GM12878 (cell line): ENCODE results near the gene PFDN4. TPM values are rescaled to one million over a fixed set of nuclear protein-coding genes. Genes with fewer than 3 reads are reported as not detected.

Experiments used
- ATAC-seq: fragments of 200-7000 bp; cut with Tn5 transposase; 3 replicates; pipeline ENCODE4 v1.9.1; 2020; ENCODE audit warnings: mild to moderate bottlenecking, moderate library complexity
- BruUV-seq: library from RNA; stranded (reverse); fragments of 400-500 nt; replicated peaks from 2 replicates; lab custom pipeline; 2021; lab: Mats Ljungman, UMichigan
- CTCF ChIA-PET: fragments of 300-600 bp; sonication (Branson Sonifier 250); formaldehyde crosslinking; extraction: SDS; loops from one replicate; lab custom pipeline; 2021; ENCODE audit warnings: inconsistent platforms; lab: Yijun Ruan, JAX
- POLR2A ChIA-PET: fragments of 350-600 bp; formaldehyde crosslinking; extraction: SDS; loops from one replicate; lab custom pipeline; 2021; ENCODE audit warnings: inconsistent platforms; lab: Charles Lee
- RAD21 ChIA-PET: fragments of 300-600 bp; sonication (Branson Sonifier 250); formaldehyde crosslinking; loops from one replicate; lab custom pipeline; 2023; ENCODE audit warnings: antibody characterized with exemption; ENCODE audit not compliant: unreplicated experiment; lab: Charles Lee
- SMC1A ChIA-PET: fragments of 300-600 bp; sonication (Branson Sonifier 250); formaldehyde crosslinking; loops from one replicate; lab custom pipeline; 2023; ENCODE audit not compliant: unreplicated experiment, uncharacterized antibody; lab: Charles Lee
- DNase-seq: peaks from one replicate; pipeline ENCODE4 v3.0.0-alpha.2; 2011; ENCODE audit warnings: low read depth, low spot score
- FAIRE-seq: peaks from 3 replicates; lab custom pipeline; 2011; peaks lifted over from hg19 to GRCh38; lab: Jason Lieb, UNC
- H2AFZ ChIP-seq: 2 replicates; pipeline ENCODE4 v1.6.0; 2011; ENCODE audit warnings: low read depth, low read length, control low read depth; ENCODE audit not compliant: control insufficient read depth
- H3K27ac ChIP-seq: 2 replicates; pipeline ENCODE4 v1.5.1; 2011; ENCODE audit warnings: control low read depth; ENCODE audit not compliant: control insufficient read depth, insufficient read depth
- H3K27me3 ChIP-seq, 2 experiments: replicated peaks in 1 of 2; 2 replicates each; pipeline versions ENCODE4 v1.6.0 to v1.6.1; 2011; ENCODE audit warnings: low read length in 1 of 2; ENCODE audit not compliant: control insufficient read depth in 2 of 2, insufficient read depth in 2 of 2
- H3K36me3 ChIP-seq, 2 experiments: 2 replicates each; pipeline ENCODE4 v1.5.1; 2011; ENCODE audit warnings: low read length in 1 of 2; ENCODE audit not compliant: control insufficient read depth in 2 of 2, insufficient read depth in 2 of 2
- H3K4me1 ChIP-seq: 2 replicates; pipeline ENCODE4 v1.6.1; 2011; ENCODE audit warnings: mild to moderate bottlenecking, low read length, moderate library complexity, mixed read lengths; ENCODE audit not compliant: control insufficient read depth, insufficient read depth
- H3K4me2 ChIP-seq: 2 replicates; pipeline ENCODE4 v1.6.0; 2011; ENCODE audit warnings: control low read depth; ENCODE audit not compliant: control insufficient read depth, insufficient read depth
- H3K4me3 ChIP-seq: fragments of 200-600 bp; sonication (generic); 2 replicates; pipeline ENCODE4 v1.5.1; 2016
- H3K79me2 ChIP-seq: 2 replicates; pipeline ENCODE4 v1.6.0; 2011; ENCODE audit warnings: low read length; ENCODE audit not compliant: control insufficient read depth, insufficient read depth
- H3K9ac ChIP-seq: 2 replicates; pipeline ENCODE4 v1.8.0; 2011; ENCODE audit warnings: low read length, control low read depth, mixed read lengths; ENCODE audit not compliant: control insufficient read depth, insufficient read depth
- H3K9me3 ChIP-seq: replicated peaks from 3 replicates; pipeline ENCODE4 v1.5.1; 2011; ENCODE audit warnings: mild to moderate bottlenecking, low read length; ENCODE audit not compliant: control insufficient read depth, insufficient read depth
- H4K20me1 ChIP-seq: 2 replicates; pipeline ENCODE4 v1.6.0; 2011; ENCODE audit not compliant: control insufficient read depth, insufficient read depth
- BHLHE40 ChIP-seq, 2 experiments: fragments of 450-650 bp in 1 of 2; IDR thresholded peaks; 2 replicates each; pipeline ENCODE4 v1.6.1; 2011 to 2017; ENCODE audit warnings: low read depth in 2 of 2, borderline replicate concordance in 1 of 2, improper control_type of control experiment in 1 of 2, low read length in 1 of 2, mild to moderate bottlenecking in 1 of 2
- IKZF1 ChIP-seq: fragments of 450-650 bp; conservative IDR thresholded peaks from 2 replicates; pipeline ENCODE4 v1.6.1; 2017; ENCODE audit warnings: antibody characterized with exemption, mild to moderate bottlenecking
- IKZF2 ChIP-seq, 2 experiments: fragments of 450-650 bp; IDR thresholded peaks; 2 replicates each; pipeline ENCODE4 v1.6.1; 2017; ENCODE audit warnings: mild to moderate bottlenecking in 2 of 2, moderate library complexity in 2 of 2
- MEF2B ChIP-seq: fragments of 450-650 bp; IDR thresholded peaks from 2 replicates; pipeline ENCODE4 v1.6.1; 2018; ENCODE audit warnings: mild to moderate bottlenecking, moderate library complexity; ENCODE audit not compliant: partially characterized antibody, poor library complexity, severe bottlenecking
- MTA2 ChIP-seq: fragments of 450-650 bp; IDR thresholded peaks from 2 replicates; pipeline ENCODE4 v1.6.1; 2016; ENCODE audit warnings: low read depth, mild to moderate bottlenecking, moderate library complexity
- MYC ChIP-seq: IDR thresholded peaks from 2 replicates; pipeline ENCODE4 v1.6.1; 2011; ENCODE audit warnings: mild to moderate bottlenecking, low read length, moderate library complexity, inconsistent platforms; ENCODE audit not compliant: insufficient read depth, insufficient replicate concordance, insufficient read length, severe bottlenecking
- NBN ChIP-seq: fragments of 450-650 bp; IDR thresholded peaks from 2 replicates; pipeline ENCODE4 v1.6.1; 2016
- SPI1 ChIP-seq: IDR thresholded peaks from 2 replicates; pipeline ENCODE4 v1.6.1; 2011; ENCODE audit warnings: low read depth, mild to moderate bottlenecking, low read length, moderate library complexity, borderline replicate concordance; ENCODE audit not compliant: insufficient read depth
- ZSCAN29 ChIP-seq: fragments of 450-650 bp; IDR thresholded peaks from 2 replicates; pipeline ENCODE4 v1.6.1; 2017; ENCODE audit warnings: mild to moderate bottlenecking, moderate library complexity
- in situ Hi-C: fragments of 300-500 bp; cut with MboI; formaldehyde crosslinking; loops from 9 replicates; pipeline ENCODE4 v1.14.3; 2018; ENCODE audit warnings: mixed read lengths
- intact Hi-C: fragments of 100-400 bp; cut with micrococcal nuclease; formaldehyde crosslinking; loops from one replicate; pipeline ENCODE4 v1.14.2; 2022; ENCODE audit not compliant: unreplicated experiment
- polyA plus RNA-seq, 11 experiments: library from polyadenylated mRNA; depleted of rRNA in 4 of 11; unstranded in 6 of 11; stranded (reverse) in 5 of 11; fragments of >200 nt; fragmentation: Nextera tagmentation in 4 of 11; fragmentation: Illumina TruSeq in 1 of 11; extraction: Ambion mirVana in 4 of 11; extraction: Trizol in 1 of 11; gene quantifications; 1 replicate in 1 of 11; 2 replicates in 10 of 11; pipeline versions ENCODE4 v1.2.1 to v1.2.3, GENCODE V29; 2011 to 2016; ENCODE audit warnings: inconsistent platforms in 2 of 11, missing spikeins in 2 of 11, low read depth in 1 of 11
- total RNA-seq, 4 experiments: library from RNA; depleted of rRNA in 3 of 4; stranded (reverse); fragments of >200 nt in 3 of 4; fragmentation: Illumina TruSeq in 1 of 4; extraction: Trizol in 1 of 4; gene quantifications; 2 replicates each; pipeline versions ENCODE4 v1.2.1 to v1.2.3, GENCODE V29; 2013 to 2021
- TF ChIP-seq, protein P1 (sequence below): IDR thresholded peaks from 2 replicates; pipeline ENCODE4 v1.6.1; 2011; ENCODE audit warnings: mild to moderate bottlenecking, low read depth, low read length, moderate library complexity; ENCODE audit not compliant: insufficient replicate concordance

The PFDN4 gene
- total and polyA plus RNA-seq, 10 of the 15 experiments (the other 5 are each of a cell fraction or from before 2014, with no cell fraction given), result 36.9 to 136 (median 82.8) TPM

DNA sequence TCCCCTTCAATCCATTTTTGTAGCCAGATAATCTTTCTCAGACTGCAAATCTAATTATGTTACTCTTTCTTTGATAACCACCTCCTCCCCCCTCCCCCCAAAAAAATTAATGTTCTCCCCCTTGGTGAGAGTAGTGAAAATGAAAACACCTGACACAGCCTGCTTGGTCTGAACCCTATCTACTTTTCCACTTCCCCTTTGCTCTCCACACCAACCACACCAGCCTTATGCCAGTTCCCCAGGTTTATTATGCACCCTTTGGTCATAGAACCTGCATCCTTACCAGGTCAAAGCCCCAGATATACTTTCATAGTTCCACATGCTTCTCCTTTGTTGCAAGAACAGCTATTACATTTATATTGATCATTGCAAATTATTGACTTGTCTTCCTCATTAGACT lies 19.4 kb downstream of the PFDN4 start:
- Histone ChIP-seq H3K4me2 (no peak overlapping the region), H4K20me1 (no peaks in the 10 kb centered on the region), H3K27ac (no peak overlapping the region), H3K36me3 (no peaks in the 10 kb centered on the region), H3K4me3 (no peak overlapping the region), H3K27me3 (no peaks in the 10 kb centered on the region), H3K79me2 (no peaks in the 10 kb centered on the region), H3K9me3 (peaks cover 2% of the 10 kb centered on the region; the same call in 1 of the 3 replicates), H2AFZ (no peak overlapping the region), H3K4me1 (peaks cover 5% of the 10 kb centered on the region; the same call in 1 of the 2 replicates), H3K9ac (no peak overlapping the region)
- RAD21 ChIA-PET, result no interaction called here
- DNase-seq (no peak), FAIRE-seq (peak; percentile 74), ATAC-seq (peak; percentile 93)
- intact Hi-C loops (no loop called here), in situ Hi-C loops (no loop called here)
- no TSS peak for BruUV-seq
- 0 out of 2 replicates have a peak, but pooled peaks have one; percentile 21 for TF ChIP-seq NBN
- TF ChIP-seq MTA2, result peak; percentile 38; the same call in 1 of the 2 replicates
- peak; percentile 15 for TF ChIP-seq MEF2B
- no peak for TF ChIP-seq ZSCAN29
- peak in 1 of 2 experiments; percentile 48; a peak in 2 of 4 replicates for TF ChIP-seq IKZF2 (IDR thresholded peaks at IDR 0.05)
- no peak for TF ChIP-seq MYC
- TF ChIP-seq, protein P1, sequence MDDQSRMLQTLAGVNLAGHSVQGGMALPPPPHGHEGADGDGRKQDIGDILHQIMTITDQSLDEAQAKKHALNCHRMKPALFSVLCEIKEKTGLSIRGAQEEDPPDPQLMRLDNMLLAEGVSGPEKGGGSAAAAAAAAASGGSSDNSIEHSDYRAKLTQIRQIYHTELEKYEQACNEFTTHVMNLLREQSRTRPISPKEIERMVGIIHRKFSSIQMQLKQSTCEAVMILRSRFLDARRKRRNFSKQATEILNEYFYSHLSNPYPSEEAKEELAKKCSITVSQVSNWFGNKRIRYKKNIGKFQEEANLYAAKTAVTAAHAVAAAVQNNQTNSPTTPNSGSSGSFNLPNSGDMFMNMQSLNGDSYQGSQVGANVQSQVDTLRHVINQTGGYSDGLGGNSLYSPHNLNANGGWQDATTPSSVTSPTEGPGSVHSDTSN, result no peak
- 0 out of 2 replicates have a peak, but pooled peaks have one; percentile 13 for TF ChIP-seq IKZF1
- peak; percentile 90; the same call in 1 of the 2 replicates for TF ChIP-seq SPI1
- peak in 1 of 2 experiments; percentile 15; a peak in 1 of 4 replicates for TF ChIP-seq BHLHE40 (IDR thresholded peaks at IDR 0.05; ENCODE audit: borderline replicate concordance in 1 of 2, low read depth in 2 of 2, low read length in 1 of 2)
- SMC1A ChIA-PET, result interaction anchor here (1.8 kb wide), 1 partner anchor 13 kb away, joined by 5 read pairs; no protein-coding TSS in a partner anchor
- POLR2A ChIA-PET, result no interaction called here
- CTCF ChIA-PET, result no interaction called here
